CD4-positive, alpha-beta T cell treated with Interleukin-12 subunit alpha and Interleukin-12 subunit beta, for 1 hour (primary cell): ENCODE measurements around the gene MATK.

ENCODE experiments used
- DNase-seq: peaks from one replicate; pipeline ENCODE4 v3.0.0-alpha.2; 2020

MATK gene

GRCh38 chr19:3788996-3789778, 3.0 kb upstream of the MATK start:
- DNase-seq, result peak; percentile 58

- peak; percentile 19 for DNase-seq
These were observed 687 bp downstream of the MATK start for GRCh38 chr19:3785451-3785937.

- no peak for DNase-seq
These were observed 1.4 kb downstream of the MATK start for GRCh38 chr19:3784607-3785450.

GRCh38 chr19:3783660-3784584, 2.3 kb downstream of the MATK start:
- peak; percentile 56 for DNase-seq

- no peak for DNase-seq
These were observed 3.3 kb downstream of the MATK start for GRCh38 chr19:3782903-3783302.

GRCh38 chr19:3782330-3782729, 3.9 kb downstream of the MATK start:
- DNase-seq, result no peak

- DNase-seq, result no peak
These were observed 4.6 kb downstream of the MATK start for GRCh38 chr19:3781603-3782002.

- DNase-seq, result no peak
These were observed 5.3 kb downstream of the MATK start for GRCh38 chr19:3780786-3781304.

- no peak for DNase-seq
These were observed 7.1 kb downstream of the MATK start for GRCh38 chr19:3778899-3779723.

GRCh38 chr19:3778104-3778867, 7.9 kb downstream of the MATK start:
- no peak for DNase-seq

GRCh38 chr19:3776479-3777040, 9.6 kb downstream of the MATK start:
- DNase-seq, result no peak

- no peak for DNase-seq
These were observed 10.3 kb downstream of the MATK start for GRCh38 chr19:3775831-3776230.

GRCh38 chr19:3775374-3775711, 10.8 kb downstream of the MATK start:
- DNase-seq, result no peak

GRCh38 chr19:3774621-3775373, 11.4 kb downstream of the MATK start:
- no peak for DNase-seq

- no peak for DNase-seq
These were observed 12.2 kb downstream of the MATK start for GRCh38 chr19:3773814-3774515.

GRCh38 chr19:3771906-3772455, 14.2 kb downstream of the MATK start, which contains the start of gene RAX2:
Gene RAX2, minus strand, starts transcription at chr19:3772228. Its CDS starts 486 bp downstream, at chr19:3771742.
- no peak for DNase-seq

- no peak for DNase-seq
These were observed 14.9 kb downstream of the MATK start for GRCh38 chr19:3771000-3771905.
